Endodermal cell (in vitro differentiated cells): Measurements from ENCODE around the gene PRG2. TPM values are rescaled to one million over a fixed set of nuclear protein-coding genes. Genes with fewer than 3 reads are reported as not detected.

Experiments
- DNase-seq: peaks from one replicate; pipeline ENCODE4 v3.0.0-alpha.2; 2017
- H3K27ac ChIP-seq: 2 replicates; pipeline ENCODE4 v1.5.1; 2013; ENCODE audit warnings: mild to moderate bottlenecking, low read depth, low read length, moderate library complexity
- H3K27me3 ChIP-seq: 2 replicates; pipeline ENCODE4 v1.6.1; 2013; ENCODE audit warnings: mild to moderate bottlenecking, low read length, moderate library complexity; ENCODE audit not compliant: insufficient read depth, control insufficient read depth, poor library complexity, severe bottlenecking
- H3K36me3 ChIP-seq: 2 replicates; pipeline ENCODE4 v1.7.0; 2013; ENCODE audit warnings: mild to moderate bottlenecking, low read length, moderate library complexity; ENCODE audit not compliant: control insufficient read depth, insufficient read depth
- H3K4me1 ChIP-seq: one replicate; pipeline ENCODE4 v1.7.0; 2013; ENCODE audit warnings: low read length; ENCODE audit not compliant: control insufficient read depth, insufficient read depth
- H3K4me3 ChIP-seq: 2 replicates; pipeline ENCODE4 v1.5.1; 2013; ENCODE audit warnings: mild to moderate bottlenecking, low read length, moderate library complexity
- H3K9ac ChIP-seq: 2 replicates; pipeline ENCODE4 v1.6.1; 2013; ENCODE audit warnings: mild to moderate bottlenecking, low read length, moderate library complexity; ENCODE audit not compliant: poor library complexity, severe bottlenecking; ENCODE audit errors: extremely low read depth
- H3K9me3 ChIP-seq: 2 replicates; pipeline ENCODE4 v1.6.1; 2013; ENCODE audit warnings: mild to moderate bottlenecking, low read length, moderate library complexity; ENCODE audit not compliant: control insufficient read depth
- H3K27ac Mint-ChIP-seq: 2 replicates; pipeline ENCODE4 v1.8.0; 2020; ENCODE audit warnings: mixed read lengths
- H3K27me3 Mint-ChIP-seq: 2 replicates; pipeline ENCODE4 v1.8.0; 2021; ENCODE audit warnings: mild to moderate bottlenecking, mixed read lengths; ENCODE audit not compliant: insufficient read depth
- H3K36me3 Mint-ChIP-seq: 2 replicates; pipeline ENCODE4 v1.8.0; 2020; ENCODE audit warnings: low read depth, mixed read lengths
- H3K4me1 Mint-ChIP-seq: 2 replicates; pipeline ENCODE4 v1.8.0; 2020; ENCODE audit warnings: mixed read lengths
- H3K4me3 Mint-ChIP-seq: 2 replicates; pipeline ENCODE4 v1.8.0; 2020; ENCODE audit warnings: mild to moderate bottlenecking, moderate library complexity, mixed read lengths
- H3K9me3 Mint-ChIP-seq: 2 replicates; pipeline ENCODE4 v1.8.0; 2020; ENCODE audit warnings: mild to moderate bottlenecking, mixed read lengths
- WGBS, 2 experiments: methylation state at CpG; one replicate each; pipeline versions ENCODE4 v1.1.5 to v1.1.7; 2013; ENCODE audit warnings: missing lambda C conversion rate in 2 of 2, mixed read lengths in 1 of 2; ENCODE audit not compliant: insufficient coverage in 1 of 2, insufficient read length in 1 of 2; 5-methylcytosine and 5-hydroxymethylcytosine counted together
- total RNA-seq, 2 donors: library from RNA; stranded (reverse); fragmentation: NEBNext Ultra II Directional in 1 of 2; extraction: Animal tissue kit (Norgen Biotek cat#: 25700) in 1 of 2; gene quantifications; 2 replicates in 1 of 2; 3 replicates in 1 of 2; pipeline ENCODE4 v1.2.1, GENCODE V29; 2021
- TF ChIP-seq, protein P1 (sequence below): fragments of 200-600 bp; sonication (generic); conservative IDR thresholded peaks from 2 replicates; pipeline ENCODE4 v1.5.0; 2021; ENCODE audit warnings: antibody characterized with exemption, mild to moderate bottlenecking

Gene PRG2
- total RNA-seq, 2 donors from 2014 or later, result 0.42 TPM; not detected in 1

DNA sequence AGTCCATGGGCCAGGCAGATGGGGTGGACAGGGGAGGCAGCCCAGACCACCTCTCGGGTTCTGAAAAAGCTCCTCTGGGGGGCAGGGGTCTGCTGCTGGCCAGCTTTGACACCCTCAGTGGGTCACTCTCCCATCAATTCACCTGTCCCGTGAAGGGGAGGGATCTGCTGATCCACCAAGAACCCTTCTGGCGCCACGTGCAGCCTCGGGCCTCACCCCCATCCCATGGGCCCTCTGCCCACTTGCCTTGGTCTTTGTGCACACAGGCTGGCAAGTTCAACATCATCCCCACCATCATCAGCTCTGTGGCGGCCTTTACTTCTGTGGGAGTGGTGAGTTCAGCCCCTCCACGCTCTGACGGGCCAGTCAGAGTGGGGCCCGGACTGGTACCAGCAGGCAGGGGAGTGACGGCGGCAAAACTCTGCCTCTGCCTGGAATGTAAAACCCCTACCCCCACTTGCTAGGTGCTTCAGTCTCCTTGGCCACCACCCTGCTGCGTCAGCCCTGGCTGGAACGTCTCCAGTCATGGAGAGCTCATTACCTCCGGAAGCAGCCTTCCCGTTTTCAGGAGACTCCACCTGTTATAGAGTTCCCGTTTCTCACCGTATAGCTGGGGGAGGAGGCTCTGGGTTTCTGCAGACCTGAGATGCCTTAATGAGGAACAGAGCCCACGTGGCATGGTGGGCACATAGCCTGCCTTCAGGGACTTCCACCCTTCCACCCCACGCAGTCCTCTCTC lies 22.2 kb downstream of the PRG2 start:
- Histone ChIP-seq H3K27me3 (peaks cover 70% of the 10 kb centered on the region), H3K9ac (no peak overlapping the region), H3K9me3 (no peaks in the 10 kb centered on the region), H3K4me3 (no peak overlapping the region), H3K27ac (no peak overlapping the region), H3K36me3 (no peaks in the 10 kb centered on the region), H3K4me1 (peaks cover 13% of the 10 kb centered on the region)
- Mint-ChIP-seq H3K9me3 (no peaks in the 10 kb centered on the region), H3K36me3 (no peaks in the 10 kb centered on the region), H3K4me3 (no peak overlapping the region), H3K27me3 (peaks cover 59% of the 10 kb centered on the region), H3K4me1 (peaks cover 16% of the 10 kb centered on the region), H3K27ac (no peak overlapping the region)
- TF ChIP-seq, protein P1, sequence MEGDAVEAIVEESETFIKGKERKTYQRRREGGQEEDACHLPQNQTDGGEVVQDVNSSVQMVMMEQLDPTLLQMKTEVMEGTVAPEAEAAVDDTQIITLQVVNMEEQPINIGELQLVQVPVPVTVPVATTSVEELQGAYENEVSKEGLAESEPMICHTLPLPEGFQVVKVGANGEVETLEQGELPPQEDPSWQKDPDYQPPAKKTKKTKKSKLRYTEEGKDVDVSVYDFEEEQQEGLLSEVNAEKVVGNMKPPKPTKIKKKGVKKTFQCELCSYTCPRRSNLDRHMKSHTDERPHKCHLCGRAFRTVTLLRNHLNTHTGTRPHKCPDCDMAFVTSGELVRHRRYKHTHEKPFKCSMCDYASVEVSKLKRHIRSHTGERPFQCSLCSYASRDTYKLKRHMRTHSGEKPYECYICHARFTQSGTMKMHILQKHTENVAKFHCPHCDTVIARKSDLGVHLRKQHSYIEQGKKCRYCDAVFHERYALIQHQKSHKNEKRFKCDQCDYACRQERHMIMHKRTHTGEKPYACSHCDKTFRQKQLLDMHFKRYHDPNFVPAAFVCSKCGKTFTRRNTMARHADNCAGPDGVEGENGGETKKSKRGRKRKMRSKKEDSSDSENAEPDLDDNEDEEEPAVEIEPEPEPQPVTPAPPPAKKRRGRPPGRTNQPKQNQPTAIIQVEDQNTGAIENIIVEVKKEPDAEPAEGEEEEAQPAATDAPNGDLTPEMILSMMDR, result no peak
- DNase-seq, result no peak
- WGBS, 2 experiments, result 77 to 80% methylated on average over 7 to 19 of the region's 19 CpGs

DNA sequence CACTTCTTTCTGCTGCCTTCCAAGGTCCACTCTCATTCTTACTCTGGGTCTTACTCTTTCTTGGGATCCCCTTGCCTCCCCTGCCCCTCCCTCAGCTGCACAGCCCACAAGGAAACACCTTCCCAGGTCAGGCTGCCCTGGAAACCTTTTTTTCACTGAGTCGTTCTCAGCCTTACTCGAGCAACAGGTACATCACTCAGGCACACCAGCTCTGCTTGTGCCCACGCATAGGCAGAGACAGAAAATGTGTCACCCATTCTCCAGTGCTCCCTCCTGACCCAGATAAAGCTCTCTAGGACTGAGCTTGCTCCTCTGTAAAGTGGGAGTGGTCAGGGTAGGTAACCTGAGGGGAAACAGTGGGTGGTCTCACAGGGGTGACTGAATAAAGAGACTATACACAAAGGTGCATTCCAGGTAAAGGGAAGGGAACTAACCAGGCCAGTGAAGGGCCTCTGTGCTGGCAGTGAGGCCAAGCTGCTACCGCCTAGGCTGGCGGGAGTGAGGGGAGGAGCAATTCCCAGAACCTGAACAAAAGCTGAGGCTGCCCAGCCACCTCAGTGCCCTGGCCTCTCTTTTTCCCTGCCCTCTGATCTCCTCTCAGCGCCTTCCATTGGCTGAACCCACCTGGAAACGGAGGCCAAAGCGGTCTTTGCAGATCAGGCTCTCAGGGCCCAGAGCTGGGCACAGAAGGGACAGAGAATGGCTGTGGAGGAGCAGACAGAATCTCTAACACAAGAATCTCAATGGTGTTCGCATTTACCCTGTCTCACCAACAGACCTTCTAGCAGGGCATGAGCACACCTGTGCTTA lies 25.4 kb downstream of the PRG2 start:
- 64 to 76% methylated on average over 5 to 9 of the region's 9 CpGs for WGBS, 2 experiments
- TF ChIP-seq, protein P1, result no peak
- Mint-ChIP-seq H3K9me3 (no peaks in the 10 kb centered on the region), H3K4me1 (peaks cover 26% of the 10 kb centered on the region), H3K4me3 (no peak overlapping the region), H3K27me3 (peaks cover 50% of the 10 kb centered on the region), H3K36me3 (no peaks in the 10 kb centered on the region), H3K27ac (no peak overlapping the region)
- peak; percentile 83 for DNase-seq
- Histone ChIP-seq H3K9ac (no peak overlapping the region), H3K27ac (no peak overlapping the region), H3K4me1 (peaks cover 14% of the 10 kb centered on the region), H3K36me3 (no peaks in the 10 kb centered on the region), H3K27me3 (peaks cover 59% of the 10 kb centered on the region), H3K9me3 (no peaks in the 10 kb centered on the region), H3K4me3 (no peak overlapping the region)

DNA sequence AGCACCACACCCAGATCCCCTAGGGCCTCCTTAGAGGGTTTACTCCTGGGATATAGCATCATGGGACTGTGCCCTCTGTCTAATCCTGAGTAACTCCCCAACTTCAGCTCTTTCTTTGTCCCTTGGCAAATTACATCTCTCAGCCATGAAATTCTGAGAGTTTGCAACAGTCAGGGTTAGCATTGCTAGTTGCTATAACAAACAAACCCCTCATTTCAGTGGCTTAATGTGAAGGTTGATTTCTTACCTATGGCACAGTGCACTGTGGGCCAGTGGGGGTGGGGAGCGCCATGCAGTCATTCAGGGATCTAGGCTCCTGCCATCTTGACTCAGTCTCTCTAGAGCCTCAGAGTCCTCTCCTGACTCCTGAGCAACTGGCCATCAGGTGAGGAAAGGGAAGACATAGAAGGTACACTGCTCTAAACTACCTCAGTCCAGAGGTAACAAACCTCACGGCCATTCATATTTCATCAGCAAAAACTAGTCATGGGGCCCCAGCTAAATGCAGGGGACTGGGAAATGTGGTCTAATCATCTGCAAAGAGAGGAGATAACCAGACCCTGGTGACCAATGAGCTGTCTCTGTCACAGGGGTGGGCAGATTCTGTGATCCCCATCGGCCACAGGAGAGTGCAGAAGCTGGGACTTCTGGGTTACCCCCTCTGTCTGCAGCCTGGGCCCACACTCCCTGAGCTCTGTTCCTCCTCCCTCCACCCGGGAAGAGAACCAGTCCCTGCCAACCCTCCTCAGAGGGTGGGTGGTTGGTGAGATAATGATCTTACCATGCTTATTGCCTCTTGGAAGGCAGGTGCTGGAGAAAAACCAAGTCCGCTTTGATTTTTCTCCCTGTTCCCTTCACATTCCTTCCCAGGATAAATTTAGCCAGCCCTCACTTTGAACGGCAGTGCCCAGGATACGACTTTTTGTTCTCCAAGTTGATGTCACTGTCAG lies 27.0 kb downstream of the PRG2 start:
- H3K27ac ChIP-seq, result no peak overlapping the region
- no peak overlapping the region for H3K9ac ChIP-seq
- H3K4me3 ChIP-seq, result no peak overlapping the region
- TF ChIP-seq, protein P1, result no peak
- H3K36me3 Mint-ChIP-seq, result no peaks in the 10 kb centered on the region
- peaks cover 39% of the 10 kb centered on the region for H3K4me1 Mint-ChIP-seq
- H3K9me3 ChIP-seq, result no peaks in the 10 kb centered on the region
- no peaks in the 10 kb centered on the region for H3K9me3 Mint-ChIP-seq
- no peak overlapping the region for H3K4me3 Mint-ChIP-seq
- H3K27ac Mint-ChIP-seq, result no peak overlapping the region
- 83 to 95% methylated on average over 4 to 7 of the region's 7 CpGs for WGBS, 2 experiments
- H3K4me1 ChIP-seq, result peaks cover 17% of the 10 kb centered on the region
- no peak for DNase-seq
- no peaks in the 10 kb centered on the region for H3K36me3 ChIP-seq
- H3K27me3 ChIP-seq, result peaks cover 46% of the 10 kb centered on the region
- peaks cover 44% of the 10 kb centered on the region for H3K27me3 Mint-ChIP-seq
